DMS53 treated with DMSO at 0.1 percent for 48 hours (cell line): ENCODE measurements around the gene MBOAT7.
"Not testable (repeated sequence)": the region's sequence is repeated elsewhere in the genome, so short reads cannot be mapped to it uniquely, and the experiment has no call there.

Experiments
- DNase-seq: peaks from one replicate; lab custom pipeline; 2025; ENCODE audit not compliant: unreplicated experiment; lab: John Stamatoyannopoulos, UW

Gene MBOAT7

DNA sequence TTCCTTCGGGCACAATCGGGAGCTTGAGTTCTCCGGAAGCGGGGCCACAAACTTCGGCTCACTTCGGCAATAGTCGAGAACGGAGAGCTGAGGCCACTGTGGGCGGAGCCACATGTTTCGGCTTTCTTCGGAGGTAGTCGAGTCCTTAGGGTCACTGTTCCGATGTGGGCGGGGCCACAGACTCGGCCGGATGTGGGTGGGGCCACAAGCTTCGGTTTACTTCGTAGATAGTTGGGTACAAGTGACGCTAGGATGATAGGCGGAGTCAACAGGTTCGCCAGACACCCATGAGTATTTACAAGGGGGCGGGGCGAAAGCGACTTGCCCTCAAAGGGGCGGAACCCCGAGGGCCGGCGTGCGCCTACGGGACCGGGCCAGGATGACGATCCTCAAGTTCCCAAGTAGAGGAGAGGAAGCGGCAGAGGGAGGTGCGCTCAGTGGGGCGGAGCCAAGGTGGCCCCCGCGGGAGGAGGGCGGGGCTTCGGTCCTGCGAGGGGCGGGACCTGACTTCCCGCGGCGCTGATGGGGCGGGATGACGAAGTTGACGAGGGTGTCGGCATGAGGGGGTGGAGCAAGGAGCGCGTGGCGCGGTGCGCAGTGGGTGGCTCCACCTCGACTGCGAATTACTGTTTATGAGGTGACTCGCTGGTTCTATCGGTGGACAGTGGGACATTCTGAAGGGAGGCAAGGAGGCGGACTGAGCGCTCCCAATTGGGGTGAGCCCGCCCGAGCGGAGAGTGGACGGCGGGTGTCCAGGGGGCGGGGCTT is 539 bp upstream of the MBOAT7 start:
- peak; percentile 99 for DNase-seq

DNA sequence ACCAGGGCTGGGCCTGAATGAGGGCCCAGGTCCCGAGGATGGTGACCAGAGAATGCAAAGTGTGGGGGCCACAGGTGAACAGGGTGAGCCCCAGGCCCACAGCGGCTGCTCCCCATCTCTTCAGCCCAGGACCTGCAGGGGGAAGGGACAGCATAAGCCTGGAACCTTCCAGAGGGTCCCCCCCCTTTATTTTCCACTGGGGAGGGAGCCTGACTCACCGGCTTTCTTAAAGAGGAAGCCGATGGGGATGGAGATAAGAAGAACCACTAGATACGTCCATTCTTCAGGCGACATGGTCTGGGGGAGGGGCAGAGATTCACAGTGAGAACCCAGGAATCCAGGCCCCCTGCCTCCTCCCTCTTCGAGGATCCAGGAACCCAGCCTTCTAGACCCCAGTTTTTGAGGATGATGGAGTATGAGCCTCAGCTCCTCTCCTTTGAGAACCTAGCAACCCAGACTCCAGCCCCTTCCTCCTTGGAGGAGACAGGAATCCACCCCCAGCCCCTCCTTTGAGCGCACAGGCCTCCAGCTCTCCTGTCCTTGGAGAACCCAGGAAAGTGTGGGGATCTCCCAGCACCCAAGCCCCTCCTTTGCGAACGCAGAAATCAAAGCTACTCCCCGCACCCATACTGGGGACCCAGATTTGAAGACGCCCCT is 1.0 kb downstream of the MBOAT7 start:
- DNase-seq, result no peak

DNA sequence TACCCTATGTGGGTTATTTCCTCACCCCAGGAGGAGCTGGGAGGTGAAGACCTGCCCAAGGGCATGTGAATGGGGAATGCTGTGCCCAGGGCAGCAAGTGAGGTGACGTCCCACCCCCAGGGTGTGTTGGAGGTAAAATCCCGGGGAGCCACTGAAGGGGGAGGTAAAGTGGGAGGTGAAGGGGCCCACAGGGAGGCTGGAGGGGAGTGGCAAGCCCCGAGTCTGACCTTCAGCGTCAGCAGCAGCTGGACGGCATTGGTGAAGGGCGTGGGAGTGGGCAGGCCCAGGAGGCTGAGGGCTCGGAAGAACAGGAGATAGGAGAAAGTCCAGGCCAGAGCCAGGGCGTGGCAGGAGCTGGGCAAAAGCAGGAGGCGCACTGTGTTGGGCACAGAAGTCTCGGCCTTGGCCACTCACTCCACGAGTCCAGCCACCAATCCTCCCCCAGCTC is 2.4 kb downstream of the MBOAT7 start:
- DNase-seq, result no peak

DNA sequence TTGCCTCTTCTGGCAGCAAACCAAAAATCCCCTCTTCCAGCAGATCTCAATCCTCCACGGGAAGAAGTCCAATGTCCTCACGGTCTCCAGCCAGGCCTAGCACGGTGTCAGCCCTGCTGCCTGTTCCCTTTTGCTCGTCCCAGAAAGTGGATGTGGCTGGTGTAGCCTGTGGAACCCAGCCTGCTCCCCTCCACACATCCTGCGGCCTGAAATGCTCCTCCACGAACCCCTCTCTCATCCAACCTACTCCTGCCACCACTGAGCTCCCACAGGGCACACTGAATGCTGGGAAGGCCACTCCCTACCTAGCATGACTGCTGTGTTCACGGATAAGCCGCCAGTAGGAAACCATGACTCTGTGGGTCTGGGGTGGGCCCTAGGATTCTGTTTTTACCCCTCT is 3.0 kb downstream of the MBOAT7 start:
- no peak for DNase-seq

DNA sequence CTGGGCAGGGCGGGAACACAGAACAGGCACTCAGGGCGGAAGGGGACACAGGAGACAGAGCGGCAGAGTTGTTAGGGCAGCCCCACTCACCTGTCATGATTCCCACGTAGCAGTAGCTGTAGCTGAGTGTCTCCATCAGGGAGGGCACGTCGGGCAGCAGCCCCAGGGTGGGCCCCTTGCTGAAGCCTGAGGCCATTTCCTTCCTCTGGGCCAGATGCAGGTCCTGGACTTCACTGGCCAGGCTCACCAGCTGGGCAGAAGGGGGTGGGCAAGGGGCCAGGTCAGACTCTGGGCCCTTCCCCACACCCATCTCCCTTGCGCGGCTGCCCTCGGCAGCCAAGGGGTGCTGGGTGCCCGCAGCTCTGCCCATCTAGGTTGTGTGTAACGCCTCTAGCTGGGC is 5.9 kb downstream of the MBOAT7 start:
- DNase-seq, result no peak

DNA sequence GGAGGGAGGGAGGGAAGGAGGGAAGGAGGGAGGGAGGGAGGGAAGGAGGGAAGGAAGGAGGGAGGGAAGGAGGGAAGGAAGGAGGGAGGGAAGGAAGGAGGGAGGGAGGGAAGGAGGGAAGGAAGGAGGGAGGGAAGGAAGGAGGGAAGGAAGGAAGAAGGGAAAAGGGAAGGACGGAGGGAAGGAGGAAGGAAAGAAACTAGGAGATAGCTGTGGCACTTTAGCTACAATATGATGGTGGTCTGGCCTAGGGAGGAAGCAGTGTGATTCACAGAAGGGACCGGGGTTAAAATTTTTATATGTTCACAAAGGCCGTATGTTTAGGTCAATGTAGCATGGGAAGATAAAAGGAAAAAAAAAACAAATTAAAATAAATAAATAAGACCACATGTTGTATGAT is 7.5 kb downstream of the MBOAT7 start:
- DNase-seq, result not testable (repeated sequence)

DNA sequence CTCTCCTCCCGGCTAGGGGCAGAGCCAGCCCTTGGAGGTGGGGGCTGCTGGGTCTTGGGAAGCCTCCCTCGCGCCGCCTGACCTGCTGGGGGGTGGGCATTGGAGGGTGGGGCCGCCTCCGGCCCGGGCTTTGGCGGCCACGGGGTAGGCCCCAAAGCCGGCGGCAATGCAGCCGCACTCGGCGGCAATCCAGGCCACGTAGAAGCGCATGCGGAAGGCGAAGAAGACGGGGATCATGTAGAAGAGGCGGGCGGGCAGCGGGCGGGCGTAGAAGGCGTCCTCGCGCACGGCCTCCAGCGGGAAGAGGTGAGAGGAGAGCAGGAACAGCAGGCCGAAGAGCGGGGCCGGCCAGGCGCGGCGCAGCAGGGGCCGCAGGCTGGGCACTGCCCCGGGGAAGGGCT is 8.7 kb downstream of the MBOAT7 start:
- no peak for DNase-seq

DNA sequence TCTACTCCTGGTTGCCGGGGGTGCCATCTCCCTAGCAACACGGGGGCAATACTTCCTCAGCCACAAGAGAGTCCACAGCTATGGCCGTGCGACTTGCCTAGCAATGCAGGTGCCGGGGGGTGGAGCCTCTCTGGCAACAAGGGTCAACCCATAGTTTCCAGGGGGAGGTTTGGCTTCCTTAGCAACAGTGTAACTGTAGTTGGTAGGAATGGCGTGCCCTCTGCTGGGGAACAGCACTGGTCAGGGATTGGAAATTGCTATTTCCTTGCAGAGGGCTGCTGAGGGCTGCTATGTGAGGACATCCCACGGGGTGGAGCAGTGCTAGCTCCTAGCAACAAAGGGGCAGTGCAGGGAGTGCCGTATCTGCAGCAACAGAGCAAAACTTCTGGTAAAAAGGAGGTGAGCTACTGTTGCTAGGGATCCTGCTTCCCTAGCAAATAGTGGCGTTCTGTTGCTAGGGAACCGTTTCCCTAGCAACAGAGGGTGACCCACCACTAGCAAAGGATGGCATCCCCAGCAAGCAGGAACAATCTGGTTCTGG is 9.4 kb downstream of the MBOAT7 start:
- DNase-seq, result no peak

DNA sequence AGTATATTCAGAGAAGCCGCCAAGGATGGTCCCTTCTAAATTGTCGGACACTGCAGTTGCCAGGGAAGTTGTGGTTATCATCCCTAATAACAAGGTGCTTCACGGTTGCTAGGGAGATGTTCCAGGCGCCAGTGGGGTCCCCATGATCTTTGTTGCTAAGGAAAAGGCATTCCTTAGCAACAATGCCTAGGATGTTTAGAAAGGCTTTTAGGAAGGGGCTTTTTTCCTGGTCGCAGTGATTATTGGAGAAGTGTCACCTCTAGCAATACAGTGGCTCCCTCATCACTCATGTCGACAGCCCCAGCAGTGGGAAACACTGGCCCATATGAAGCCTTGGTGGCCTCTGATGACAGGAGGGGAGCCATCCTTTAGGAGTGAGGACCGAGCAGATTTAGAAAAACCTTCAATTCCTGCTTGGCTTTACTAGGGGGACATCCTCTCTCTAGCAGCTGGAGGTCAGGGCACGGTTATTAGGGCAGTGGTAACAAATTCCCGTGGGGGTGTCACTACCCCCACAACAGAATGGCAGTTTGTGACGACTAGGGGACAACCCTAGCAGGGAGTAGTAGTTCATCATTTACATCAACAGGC is 10.0 kb downstream of the MBOAT7 start:
- DNase-seq, result no peak

DNA sequence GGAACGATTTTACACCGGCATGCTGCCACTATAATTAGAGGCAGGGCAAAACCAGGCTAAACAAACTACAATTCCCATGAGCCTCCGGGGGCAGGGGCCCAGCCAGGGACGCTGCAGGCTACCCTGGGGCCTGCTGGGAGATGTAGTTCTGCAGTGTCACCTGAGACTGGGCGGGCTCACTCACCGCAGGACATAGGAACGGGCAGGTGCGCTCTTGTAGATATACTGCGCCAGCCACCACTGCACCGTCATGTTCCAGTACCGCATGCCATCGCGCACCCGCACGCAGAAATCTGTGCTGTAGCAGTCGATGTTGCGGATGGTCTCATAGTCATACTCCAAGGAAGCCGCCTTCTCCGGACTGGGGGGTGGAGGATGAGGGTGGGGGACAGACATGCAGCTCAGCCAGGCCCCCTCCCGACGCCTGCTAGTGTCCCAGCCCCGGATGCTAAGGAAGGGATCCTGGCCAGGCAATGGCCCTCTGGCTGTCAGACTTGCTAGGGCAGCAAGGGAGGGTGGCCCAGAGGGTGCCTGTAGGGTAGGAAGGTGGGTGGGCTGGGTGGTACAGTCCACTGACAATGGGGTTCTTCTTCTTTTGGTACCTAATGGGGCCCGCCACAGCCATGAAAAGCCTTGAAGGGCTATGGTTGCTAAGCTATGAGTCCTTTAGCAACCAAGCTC is 10.7 kb downstream of the MBOAT7 start:
- no peak for DNase-seq

DNA sequence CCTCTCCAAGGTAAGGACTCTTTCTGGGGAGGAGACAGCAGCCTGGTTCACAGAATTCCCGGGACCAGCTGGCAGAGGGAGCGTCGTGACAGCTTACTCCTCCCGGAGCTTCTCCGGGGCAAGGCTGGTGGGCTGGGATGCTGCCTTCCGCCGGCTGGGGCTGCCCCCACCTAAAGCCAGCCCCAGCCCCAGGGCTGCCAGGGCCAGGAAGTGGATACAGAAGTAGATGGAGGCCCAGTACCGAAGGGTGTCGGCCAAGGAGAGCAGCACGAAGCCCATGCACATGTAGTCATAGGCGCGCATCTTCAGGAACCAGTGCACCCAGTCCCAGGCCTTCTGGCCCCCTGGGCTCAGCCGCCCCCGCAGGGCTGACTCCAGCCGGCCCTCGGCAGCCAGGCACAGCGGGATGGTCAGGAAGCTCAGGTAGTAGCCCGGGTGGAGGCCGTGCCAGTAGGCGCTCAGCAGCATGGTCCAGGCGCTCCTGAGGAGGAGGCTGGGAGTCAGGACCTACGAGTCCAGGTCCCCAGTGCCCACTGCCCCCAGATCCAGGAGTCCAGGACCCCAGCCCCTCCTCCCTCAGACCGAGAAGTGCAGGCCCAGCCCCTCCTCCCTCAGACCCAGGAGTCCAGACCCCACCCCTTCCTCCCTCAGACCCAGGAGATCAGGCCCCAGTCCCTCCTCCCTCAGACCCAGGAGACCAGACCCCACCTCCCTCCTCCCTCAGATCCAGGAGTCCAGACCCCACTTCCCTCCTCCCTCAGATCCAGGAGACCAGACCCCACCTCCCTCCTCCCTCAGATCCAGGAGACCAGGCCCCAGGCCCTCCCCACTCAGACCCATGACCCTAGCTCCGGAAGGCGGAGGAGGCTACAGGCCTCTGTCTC is 15.2 kb downstream of the MBOAT7 start:
- no peak for DNase-seq

DNA sequence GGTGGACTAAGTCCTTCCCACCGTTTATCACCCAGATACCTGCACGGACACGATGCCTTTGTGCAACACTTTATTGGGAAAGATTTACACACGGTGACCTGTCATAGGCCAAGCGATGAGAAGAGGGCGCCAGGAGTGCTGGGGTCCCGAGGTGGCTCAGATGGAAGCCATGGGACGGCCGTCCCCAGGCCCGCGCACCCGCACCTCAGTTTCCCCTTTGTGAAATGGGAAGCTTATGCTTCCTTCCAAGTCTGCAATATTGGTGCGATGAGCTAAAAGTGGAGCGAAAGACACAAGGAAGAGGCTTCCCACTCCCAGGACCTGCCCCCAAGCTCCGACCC is 16.1 kb downstream of the MBOAT7 start:
- no peak for DNase-seq

DNA sequence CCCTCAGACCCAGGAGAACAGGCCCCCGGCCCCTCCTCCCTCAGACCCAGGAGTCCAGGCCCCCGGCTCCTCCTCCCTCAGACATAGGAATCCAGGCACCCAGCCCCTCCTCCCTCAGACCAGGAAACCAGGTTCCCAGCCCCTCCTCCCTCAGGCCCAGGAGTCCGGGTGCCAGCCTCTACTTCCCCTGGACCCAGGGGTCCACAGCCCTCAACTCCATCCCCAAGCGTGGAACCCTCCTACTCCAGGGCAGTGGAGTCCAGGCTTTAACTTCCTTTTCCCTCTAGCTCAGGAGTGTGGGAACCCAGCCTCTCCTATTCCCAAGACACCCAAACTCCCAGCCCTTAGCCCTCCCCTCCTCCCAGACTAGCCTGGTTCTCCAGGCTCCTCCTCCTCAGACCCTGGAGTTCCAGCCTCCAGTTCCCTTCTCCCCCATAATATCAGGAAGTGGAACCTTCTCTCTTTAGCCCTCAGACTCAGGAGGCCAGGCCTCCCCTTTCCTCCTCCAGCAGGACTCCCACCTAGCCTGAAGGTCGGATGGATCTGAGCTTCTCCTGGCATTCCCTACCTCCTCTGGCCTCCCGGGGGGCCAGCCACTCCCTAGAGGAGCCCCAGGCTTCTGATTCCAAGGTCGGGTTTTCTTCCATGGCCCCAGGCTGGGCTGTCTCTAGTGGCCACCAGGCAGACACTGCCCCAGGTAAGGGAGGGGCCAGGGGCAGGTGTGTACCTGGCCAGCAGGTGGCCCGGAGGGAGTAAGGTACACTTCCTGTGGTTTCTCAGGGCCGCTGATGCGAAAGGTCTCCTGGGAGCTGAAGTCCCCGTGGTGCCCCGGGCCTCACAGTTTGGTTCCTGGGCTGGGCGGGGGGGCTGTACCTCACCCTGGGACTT is 16.7 kb downstream of the MBOAT7 start, which contains the start of gene TMC4:
Gene TMC4, minus strand, starts transcription at position 690 of the 888 bp plus-strand sequence. Its CDS starts 43 bp downstream, at position 647.
- peak; percentile 85 for DNase-seq

DNA sequence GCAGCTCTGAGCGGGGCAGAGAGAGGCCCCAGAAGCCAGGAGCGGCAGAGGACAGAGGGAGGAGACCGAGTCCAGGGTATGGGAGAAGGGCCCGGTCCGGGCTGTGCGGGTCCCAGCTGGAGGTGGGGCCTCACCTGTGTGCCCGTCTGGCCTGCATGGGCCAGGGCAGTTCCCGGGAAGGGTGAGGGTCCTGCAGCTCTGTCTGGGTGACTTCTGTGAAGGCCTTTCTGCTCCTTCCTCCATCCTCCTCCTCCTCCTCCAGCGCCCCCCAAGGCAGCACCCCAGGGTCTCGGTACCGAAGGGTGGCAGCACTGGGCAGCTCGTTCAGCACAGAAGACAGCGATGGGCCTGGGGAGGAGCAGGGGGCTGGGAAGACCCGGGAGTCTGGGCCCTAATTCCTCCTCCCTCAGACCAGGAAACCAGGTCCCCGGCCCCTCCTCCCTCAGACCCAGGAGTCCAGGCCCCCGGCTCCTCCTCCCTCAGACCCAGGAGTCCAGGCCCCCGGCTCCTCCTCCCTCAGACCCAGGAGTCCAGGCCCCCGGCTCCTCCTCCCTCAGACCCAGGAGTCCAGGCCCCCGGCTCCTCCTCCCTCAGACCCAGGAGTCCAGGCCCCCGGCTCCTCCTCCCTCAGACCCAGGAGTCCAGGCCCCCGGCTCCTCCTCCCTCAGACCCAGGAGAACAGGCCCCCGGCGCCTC is 17.5 kb downstream of the MBOAT7 start:
- DNase-seq, result not testable (repeated sequence)

DNA sequence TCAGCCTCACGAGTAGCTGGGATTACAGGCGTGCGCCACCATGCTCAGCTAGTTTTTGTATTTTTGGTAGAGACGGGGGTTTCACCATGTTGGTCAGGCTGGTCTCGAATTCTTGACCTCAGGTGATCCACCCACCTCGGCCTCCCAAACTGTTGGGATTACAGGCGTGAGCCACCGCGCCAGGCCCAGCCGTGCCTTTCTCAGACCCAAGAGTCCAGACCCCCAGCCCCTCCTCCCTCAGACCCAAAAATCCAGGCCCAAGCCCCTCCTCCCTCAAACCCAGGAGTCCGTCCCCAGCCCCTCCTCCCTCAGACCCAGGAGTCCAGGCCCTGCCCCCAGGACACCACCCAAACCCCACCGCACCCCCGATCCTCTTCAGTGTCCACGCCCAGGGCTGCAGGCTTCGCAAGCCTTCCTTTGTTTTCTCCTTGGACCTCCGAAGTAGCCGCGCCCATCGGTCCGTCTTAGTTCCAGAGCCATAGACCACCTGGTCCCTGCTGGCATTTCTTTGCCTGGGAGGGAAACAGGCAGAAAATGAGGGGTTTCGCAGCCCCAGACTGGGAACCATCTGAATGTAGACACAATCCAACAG is 20.1 kb downstream of the MBOAT7 start:
- no peak for DNase-seq

DNA sequence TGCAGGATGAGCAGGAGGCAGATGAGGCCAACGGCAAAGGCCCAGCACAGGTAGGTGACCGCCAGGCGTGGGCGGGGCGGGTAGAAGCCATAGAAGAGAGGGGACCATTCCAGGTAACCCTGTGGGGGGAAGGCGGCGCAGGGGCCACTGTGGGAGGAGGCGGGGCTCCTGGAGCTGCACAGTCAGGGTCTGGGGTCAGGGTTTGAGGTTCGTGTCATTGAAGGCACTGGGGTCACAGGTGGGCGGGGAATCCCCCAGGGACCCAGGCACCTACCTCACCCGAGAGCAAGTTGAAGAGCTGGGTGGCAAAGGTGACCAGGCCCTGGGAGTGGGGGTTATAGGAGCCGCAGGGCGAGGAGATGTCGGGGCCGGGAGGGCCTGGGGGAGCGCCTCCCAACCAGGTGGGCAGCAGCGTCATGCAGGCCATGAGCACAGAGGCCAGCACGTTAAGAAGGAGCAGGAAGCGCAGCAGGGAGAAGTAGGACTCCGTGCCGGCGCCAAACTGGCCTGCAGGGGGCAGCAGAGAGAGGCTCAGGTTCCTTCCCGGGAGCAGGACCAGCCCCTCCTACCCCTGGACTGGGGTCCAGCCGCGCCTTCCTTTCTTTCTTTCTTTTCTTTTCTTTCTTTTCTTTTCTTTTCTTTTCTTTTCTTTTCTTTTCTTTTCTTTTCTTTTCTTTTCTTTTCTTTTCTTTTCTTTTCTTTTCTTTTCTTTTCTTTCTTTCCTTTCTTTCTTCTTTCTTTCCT is 21.0 kb downstream of the MBOAT7 start:
- peak; percentile 75 for DNase-seq

DNA sequence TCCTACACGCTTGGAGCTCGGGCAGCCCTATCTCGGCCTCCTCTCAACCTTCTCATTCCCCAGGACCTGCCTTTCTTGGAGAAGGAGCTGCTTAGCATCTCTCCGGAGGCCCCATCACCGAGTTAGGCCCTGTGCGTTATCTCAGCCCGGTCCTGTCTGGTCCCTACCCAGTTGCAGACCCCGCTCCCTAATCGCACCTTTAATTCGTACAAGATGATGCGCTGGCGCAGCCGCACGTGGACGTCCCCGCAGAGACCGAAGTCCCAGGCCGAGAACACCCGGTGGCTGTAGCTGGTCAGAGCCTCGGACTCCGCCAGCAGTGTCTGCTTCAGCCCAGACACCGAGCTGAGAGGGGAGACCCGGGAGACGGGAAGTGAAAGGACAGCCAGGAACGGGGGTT is 24.2 kb downstream of the MBOAT7 start:
- DNase-seq, result no peak
